Pancreas (tissue), 10 donors: Measurements from ENCODE around the gene EMILIN1. TPM values are rescaled to one million over a fixed set of nuclear protein-coding genes. Genes with fewer than 3 reads are reported as not detected.

ENCODE experiments used
- ATAC-seq, 4 donors: fragments of 200-7000 bp; cut with Tn5 transposase; one replicate each; pipeline versions ENCODE4 v1.8.0 to v1.9.1; 2020; ENCODE audit warnings: mild to moderate bottlenecking in 4 of 4, moderate library complexity in 4 of 4
- DNase-seq, 6 donors: peaks; one replicate each; pipeline ENCODE4 v3.0.0-alpha.2; 2020
- FAIRE-seq: peaks from 2 replicates; lab custom pipeline; 2012; peaks lifted over from hg19 to GRCh38; lab: Jason Lieb, UNC
- H3K27ac ChIP-seq, 4 donors: fragments of 200-600 bp; sonication (generic); 1 replicate in 3 of 4; 2 replicates in 1 of 4; pipeline versions ENCODE4 v1.5.0 to v1.8.0; 2020
- H3K27me3 ChIP-seq, 4 donors: fragments of 200-600 bp; one replicate each; pipeline ENCODE4 v1.8.0; 2021
- H3K36me3 ChIP-seq, 3 donors: fragments of 200-600 bp; sonication (generic) in 1 of 3; one replicate each; pipeline versions ENCODE4 v1.5.0 to v1.8.0; 2020 to 2021
- H3K4me1 ChIP-seq, 3 donors: fragments of 200-600 bp; one replicate each; pipeline ENCODE4 v1.8.0; 2021
- H3K4me3 ChIP-seq, 4 donors: fragments of 200-600 bp; sonication (generic) in 2 of 4; one replicate each; pipeline versions ENCODE4 v1.5.0 to v1.8.0; 2020 to 2021
- H3K9me3 ChIP-seq, 4 donors: fragments of 200-600 bp; one replicate each; pipeline ENCODE4 v1.8.0; 2021
- WGBS, 2 donors: extraction: QIAGEN DNeasy Blood & Tissue Kit; methylation state at CpG; one replicate each; pipeline ENCODE4 v1.1.7; 2013; 5-methylcytosine and 5-hydroxymethylcytosine counted together
- intact Hi-C, 3 donors: fragments of 100-400 bp; cut with DNase I; formaldehyde crosslinking; loops; one replicate each; pipeline versions ENCODE4 v1.11.1 to v1.14.2; 2022
- polyA plus RNA-seq, 2 donors: library from polyadenylated mRNA; stranded (reverse); fragments of 200-250 nt; gene quantifications; one replicate each; pipeline ENCODE4 v1.2.3, GENCODE V29; 2013
- total RNA-seq, 6 donors: library from RNA; stranded (reverse); fragmentation: NEBNext Ultra II Directional in 4 of 6; extraction: Animal tissue kit (Norgen Biotek cat#: 25700) in 4 of 6; gene quantifications; one replicate each; pipeline versions ENCODE4 v1.2.1 to v1.2.4, GENCODE V29; 2021 to 2023
- TF ChIP-seq, protein P1 (sequence below), 4 donors: fragments of 200-600 bp; sonication (generic) in 3 of 4; IDR thresholded peaks; one replicate each; pipeline versions ENCODE4 v1.5.0 to v1.8.0; 2021; ENCODE audit warnings: antibody characterized with exemption in 4 of 4
- donor health status: healthy with polysubstance abuse.
- donor health status: DM: no; HTN: no; CAD: no; lungs with moderate emphysema.
- donor health status: DM: no; HTN: no; CAD: no.
- donor health status: control.
- donor health status: control.
- donor health status: Bipolar disorder and iron deficiency.
- donor health status: DM: yes; HTN: yes; CAD: no.
- donor health status: DM: no; HTN: no; CAD: no.
- donor health status: DM: no; HTN: no; CAD: no.
- donor health status: DM: yes; HTN: yes; CAD: no.

Gene EMILIN1
- total and polyA plus RNA-seq, 8 donors: 2.6 to 47.1 (median 7.3) TPM

DNA sequence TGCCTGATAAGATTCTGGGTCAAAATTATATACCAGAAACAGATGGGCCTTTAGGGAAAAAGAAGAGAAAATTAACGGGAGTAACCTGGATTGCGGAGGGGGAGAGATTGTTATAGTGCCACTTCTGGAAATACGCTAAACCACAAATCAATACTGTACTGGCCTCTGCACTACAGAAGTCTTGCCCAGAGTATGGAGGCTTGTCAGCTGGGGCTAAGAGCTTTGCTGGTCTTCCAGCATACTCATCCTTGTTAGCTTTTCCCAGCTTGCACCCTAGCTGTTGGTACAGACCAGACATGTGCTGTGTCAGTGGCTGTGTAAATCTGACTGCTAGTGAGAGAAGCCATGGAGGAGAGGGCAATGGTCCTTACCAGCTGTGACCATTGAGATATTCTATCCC lies 18.1 kb upstream of the EMILIN1 start:
- intact Hi-C loops: no loop called here
- DNase-seq: no peak

DNA sequence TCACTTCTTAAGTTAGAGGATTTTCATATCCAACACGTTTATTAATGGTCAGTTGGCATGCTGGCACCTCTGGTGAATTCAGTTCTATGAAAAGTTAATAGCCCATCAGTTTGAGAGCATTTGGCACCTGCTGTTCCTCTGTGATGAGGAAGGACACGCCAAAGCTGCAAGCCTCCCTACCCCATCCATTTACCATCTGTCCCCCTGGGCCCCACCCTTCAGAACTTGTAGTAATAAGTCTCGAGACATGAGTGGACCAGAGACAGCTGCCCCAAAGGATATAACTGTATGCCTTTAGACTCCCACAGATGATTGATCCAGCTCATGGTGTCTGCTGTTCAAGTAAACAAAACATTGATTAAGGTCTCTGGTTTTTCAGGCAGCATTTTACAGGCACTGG lies 13.3 kb upstream of the EMILIN1 start:
- Histone ChIP-seq H3K4me3 (no peak overlapping the region), H3K27me3 (no peaks in the 10 kb centered on the region), H3K27ac (no peak overlapping the region), H3K36me3 (no peaks in the 10 kb centered on the region), H3K9me3 (no peaks in the 10 kb centered on the region), H3K4me1 (peaks cover 7 to 9% (median 7%) of the 10 kb centered on the region in 3 donors)
- TF ChIP-seq, protein P1, sequence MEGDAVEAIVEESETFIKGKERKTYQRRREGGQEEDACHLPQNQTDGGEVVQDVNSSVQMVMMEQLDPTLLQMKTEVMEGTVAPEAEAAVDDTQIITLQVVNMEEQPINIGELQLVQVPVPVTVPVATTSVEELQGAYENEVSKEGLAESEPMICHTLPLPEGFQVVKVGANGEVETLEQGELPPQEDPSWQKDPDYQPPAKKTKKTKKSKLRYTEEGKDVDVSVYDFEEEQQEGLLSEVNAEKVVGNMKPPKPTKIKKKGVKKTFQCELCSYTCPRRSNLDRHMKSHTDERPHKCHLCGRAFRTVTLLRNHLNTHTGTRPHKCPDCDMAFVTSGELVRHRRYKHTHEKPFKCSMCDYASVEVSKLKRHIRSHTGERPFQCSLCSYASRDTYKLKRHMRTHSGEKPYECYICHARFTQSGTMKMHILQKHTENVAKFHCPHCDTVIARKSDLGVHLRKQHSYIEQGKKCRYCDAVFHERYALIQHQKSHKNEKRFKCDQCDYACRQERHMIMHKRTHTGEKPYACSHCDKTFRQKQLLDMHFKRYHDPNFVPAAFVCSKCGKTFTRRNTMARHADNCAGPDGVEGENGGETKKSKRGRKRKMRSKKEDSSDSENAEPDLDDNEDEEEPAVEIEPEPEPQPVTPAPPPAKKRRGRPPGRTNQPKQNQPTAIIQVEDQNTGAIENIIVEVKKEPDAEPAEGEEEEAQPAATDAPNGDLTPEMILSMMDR (IDR thresholded peaks at IDR 0.05): no peak
- FAIRE-seq (no peak), DNase-seq (no peak), ATAC-seq (no peak)
- WGBS, 2 donors: 81 to 84% methylated on average over 3 of the region's 3 CpGs
- intact Hi-C loops: no loop called here

More for the DNA sequence above, 18.1 kb upstream of the EMILIN1 start:
- Histone ChIP-seq H3K4me3 (no peak overlapping the region), H3K4me1 (peaks cover 0 to 13% (median 8%) of the 10 kb centered on the region in 3 donors), H3K9me3 (no peaks in the 10 kb centered on the region), H3K27me3 (no peaks in the 10 kb centered on the region), H3K27ac (no peak overlapping the region), H3K36me3 (peaks cover 0 to 9% (median 3%) of the 10 kb centered on the region in 3 donors)
- peak in 3 of 4 donors; percentile 26 to 50 (median 37) for ATAC-seq
- TF ChIP-seq, protein P1 (IDR thresholded peaks at IDR 0.05): no peak
- WGBS, 2 donors: 50 to 57% methylated on average over 3 of the region's 3 CpGs
- FAIRE-seq: no peak

DNA sequence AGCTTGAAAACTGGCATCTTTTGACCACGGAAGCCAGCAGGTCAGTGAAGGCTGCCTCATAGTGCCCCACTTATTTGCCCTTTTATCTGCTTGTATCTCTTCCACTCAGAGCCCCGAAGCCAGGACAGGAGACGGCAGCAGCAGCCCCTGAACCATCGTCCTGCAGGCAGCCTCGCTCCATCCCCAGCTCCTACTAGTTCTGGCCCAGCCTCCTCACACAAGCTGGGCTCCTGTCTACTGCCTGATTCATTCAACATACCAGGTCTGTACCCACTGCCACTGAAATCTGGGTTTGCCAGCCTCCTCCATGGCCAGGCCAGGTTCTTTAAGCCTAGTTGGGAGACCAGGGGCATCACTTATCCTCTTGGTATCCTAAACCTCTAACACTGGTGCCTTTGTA lies 11.0 kb upstream of the EMILIN1 start:
- no peaks in the 10 kb centered on the region for H3K36me3 ChIP-seq
- intact Hi-C loops: no loop called here
- TF ChIP-seq, protein P1 (IDR thresholded peaks at IDR 0.05): no peak
- no peaks in the 10 kb centered on the region for H3K27me3 ChIP-seq
- no peak overlapping the region for H3K27ac ChIP-seq
- 93 to 95% methylated on average over 5 of the region's 5 CpGs for WGBS, 2 donors
- no peak for DNase-seq
- H3K4me1 ChIP-seq: peaks cover 12 to 14% (median 13%) of the 10 kb centered on the region in 3 donors
- H3K4me3 ChIP-seq: no peak overlapping the region
- no peaks in the 10 kb centered on the region for H3K9me3 ChIP-seq
- FAIRE-seq: no peak
- no peak for ATAC-seq

DNA sequence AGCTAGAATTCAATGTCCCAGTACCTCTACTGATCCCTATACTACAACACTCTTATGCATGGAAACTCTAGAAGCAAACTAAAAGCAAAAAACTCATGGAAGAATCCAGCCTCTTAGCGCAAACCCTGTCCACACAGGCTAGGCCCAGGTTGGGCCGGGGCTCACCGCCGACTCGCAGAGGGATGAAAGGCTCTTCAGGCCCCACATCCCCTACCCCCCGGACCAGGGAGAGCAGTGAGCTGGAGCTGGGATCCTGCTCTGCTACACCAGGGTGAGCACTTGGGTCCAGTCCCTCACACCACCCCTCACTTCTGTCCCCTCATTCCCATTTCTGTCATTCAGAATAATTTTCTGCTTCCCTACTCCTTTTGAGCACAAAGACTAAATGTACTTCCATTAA lies 9.0 kb upstream of the EMILIN1 start:
- Histone ChIP-seq H3K9me3 (no peaks in the 10 kb centered on the region), H3K36me3 (no peaks in the 10 kb centered on the region), H3K4me1 (peaks cover 12 to 18% (median 13%) of the 10 kb centered on the region in 3 donors), H3K27ac (no peak overlapping the region), H3K27me3 (no peaks in the 10 kb centered on the region), H3K4me3 (peak overlapping the region in 1 of 4 donors; percentile 96)
- FAIRE-seq: no peak
- TF ChIP-seq, protein P1 (IDR thresholded peaks at IDR 0.05): no peak
- no peak for DNase-seq
- WGBS, 2 donors: 94% methylated on average over 6 of the region's 6 CpGs
- intact Hi-C loops: no loop called here
- no peak for ATAC-seq

DNA sequence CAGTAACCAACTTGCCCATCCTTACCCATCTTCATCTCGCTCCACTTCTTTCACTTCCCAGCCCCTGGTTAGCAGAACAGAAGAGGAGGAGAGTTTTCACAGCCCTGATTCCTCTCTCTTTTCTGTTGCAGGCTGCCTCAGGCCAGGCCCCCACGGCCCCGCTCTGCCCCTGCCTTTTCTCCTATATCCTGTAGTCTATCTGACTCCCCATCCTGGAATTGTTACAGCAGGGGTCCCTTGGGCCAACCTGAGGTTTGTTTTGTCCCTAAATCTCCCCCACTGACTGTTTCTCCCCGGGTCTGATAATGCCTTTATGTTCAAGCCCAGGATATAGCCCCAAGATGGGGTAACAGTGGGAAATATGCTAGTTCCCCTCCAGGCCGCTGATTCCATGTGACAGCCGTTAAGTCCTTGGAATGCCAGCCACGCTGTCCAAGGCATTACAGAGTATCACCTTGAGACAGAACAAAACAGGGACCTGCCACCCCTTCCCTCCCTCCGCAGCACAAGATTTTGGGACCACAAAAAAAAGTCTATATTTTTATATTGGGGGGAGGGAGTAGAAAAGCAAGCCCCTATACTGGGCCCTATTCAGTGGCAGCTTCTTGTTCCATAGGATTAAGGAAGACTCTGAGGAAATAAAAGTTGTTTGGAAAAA lies 8.3 kb upstream of the EMILIN1 start:
- peaks cover 12 to 18% (median 13%) of the 10 kb centered on the region in 3 donors for H3K4me1 ChIP-seq
- no peaks in the 10 kb centered on the region for H3K36me3 ChIP-seq
- TF ChIP-seq, protein P1 (IDR thresholded peaks at IDR 0.05): no peak
- H3K9me3 ChIP-seq: no peaks in the 10 kb centered on the region
- ATAC-seq (no peak), FAIRE-seq (no peak), DNase-seq (no peak)
- H3K4me3 ChIP-seq: peak overlapping the region in 3 of 4 donors; percentile 66 to 96 (median 89)
- H3K27ac ChIP-seq: no peak overlapping the region
- WGBS, 2 donors: 69 to 73% methylated on average over 8 of the region's 8 CpGs
- intact Hi-C loops: no loop called here
- no peaks in the 10 kb centered on the region for H3K27me3 ChIP-seq
